Fibroblast of skin of right biceps (primary cell): ENCODE data around the gene GOLGA8H.
A peak's percentile ranks its signal among the peaks of the same experiment; 100 is the strongest.
"Not testable (repeated sequence)": the region's sequence is repeated elsewhere in the genome, so short reads cannot be mapped to it uniquely, and the experiment has no call there.

ENCODE experiments used
- DNase-seq: peaks from one replicate; pipeline ENCODE4 v3.0.0-alpha.2; 2013

GOLGA8H gene, protein sequence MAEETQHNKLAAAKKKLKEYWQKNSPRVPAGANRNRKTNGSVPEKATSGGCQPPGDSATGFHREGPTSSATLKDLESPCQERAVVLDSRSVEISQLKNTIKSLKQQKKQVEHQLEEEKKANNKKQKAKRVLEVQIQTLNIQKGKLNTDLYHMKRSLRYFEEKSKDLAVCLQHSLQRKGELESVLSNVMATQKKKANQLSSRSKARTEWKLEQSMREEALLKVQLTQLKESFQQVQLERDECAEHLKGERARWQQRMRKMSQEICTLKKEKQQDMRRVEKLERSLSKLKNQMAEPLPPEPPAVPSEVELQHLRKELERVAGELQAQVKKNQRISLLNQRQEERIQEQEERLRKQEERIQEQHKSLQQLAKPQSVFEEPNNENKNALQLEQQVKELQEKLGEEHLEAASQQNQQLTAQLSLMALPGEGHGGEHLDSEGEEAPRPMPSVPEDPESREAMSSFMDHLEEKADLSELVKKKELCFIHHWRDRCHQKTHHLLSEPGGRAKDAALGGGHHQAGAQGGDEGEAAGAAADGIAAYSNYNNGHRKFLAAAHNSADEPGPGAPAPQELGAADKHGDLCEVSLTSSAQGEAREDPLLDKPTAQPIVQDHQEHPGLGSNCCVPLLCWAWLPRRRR

DNA sequence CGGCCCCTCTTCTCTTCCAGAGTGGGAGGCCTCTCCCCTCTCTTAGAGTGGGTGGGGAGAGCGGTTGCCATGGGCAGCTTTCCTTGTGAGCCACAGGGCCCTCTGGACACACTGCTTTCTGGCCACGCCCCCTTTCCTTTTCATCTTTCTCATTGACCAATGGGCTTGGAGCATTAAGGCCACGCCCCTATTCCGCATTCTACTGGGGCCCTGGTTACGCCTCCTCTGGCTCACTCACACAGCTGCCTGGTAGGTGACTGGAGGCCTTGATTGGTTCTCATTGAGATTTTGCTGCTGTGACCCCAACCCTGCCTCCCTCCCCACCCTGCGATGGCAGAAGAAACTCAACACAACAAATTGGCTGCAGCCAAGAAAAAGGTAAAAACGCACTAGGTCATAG, at the start of gene GOLGA8H:
TSS of gene GOLGA8H (plus strand) at position 233 of the 400 bp plus-strand sequence. CDS start at position 331, 98 bp downstream.
- DNase-seq, result not testable (repeated sequence)

GRCh38 chr15:30566949-30567348, 36.9 kb upstream of the GOLGA8H start:
- not testable (repeated sequence) for DNase-seq

DNA sequence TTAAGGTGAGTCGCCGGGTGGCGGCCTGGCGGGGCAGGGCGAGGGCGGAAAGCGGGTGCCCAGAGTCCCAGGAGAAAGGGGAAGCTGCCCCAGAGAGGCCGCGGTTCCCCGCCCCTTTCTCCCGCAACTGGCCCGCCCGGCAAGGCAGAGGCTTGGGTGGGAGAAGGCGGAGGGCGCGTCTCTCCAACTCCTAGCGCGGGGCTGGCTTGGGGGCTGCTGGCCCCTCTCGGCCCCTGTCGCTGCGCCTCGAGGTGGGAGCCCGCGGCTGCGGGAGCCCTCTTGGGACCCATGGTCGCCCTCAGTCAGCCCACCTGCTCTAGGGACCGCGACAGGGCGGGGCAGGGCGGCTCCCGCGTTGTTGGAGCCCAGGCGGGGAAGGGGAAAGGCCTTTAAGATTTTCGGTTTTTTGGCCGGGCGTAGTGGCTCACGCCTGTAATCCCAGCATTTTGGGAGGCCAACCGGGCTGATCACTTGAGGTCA, 30.8 kb upstream of the GOLGA8H start:
- DNase-seq, result not testable (repeated sequence)

DNA sequence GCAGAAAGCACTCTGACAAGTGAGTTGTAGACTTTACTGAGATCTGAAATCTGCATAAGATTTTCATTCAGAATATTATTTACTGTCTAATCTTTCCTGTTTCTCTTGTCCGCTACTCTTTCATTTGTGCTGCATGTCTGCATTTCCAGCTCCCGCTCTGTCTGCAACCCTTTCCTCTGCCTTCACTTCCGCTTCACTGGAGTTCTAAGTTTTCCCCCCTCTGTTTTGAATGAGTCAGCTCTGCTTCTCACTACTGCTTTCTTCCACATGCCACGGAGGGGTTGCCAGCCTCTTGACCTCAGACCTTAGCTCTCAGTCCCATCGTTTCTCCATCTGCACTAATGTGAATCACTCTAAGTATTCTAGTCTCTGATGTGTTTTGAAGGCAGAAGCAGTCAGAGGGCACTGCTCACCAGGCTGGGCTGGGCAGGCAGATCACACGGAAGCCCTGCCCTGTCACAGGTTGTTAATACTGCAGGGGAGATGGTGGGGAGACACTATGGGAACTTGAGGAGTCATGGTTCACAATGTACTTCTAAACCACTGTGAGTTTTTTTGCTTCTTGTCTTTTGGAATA, 24.3 kb upstream of the GOLGA8H start:
- not testable (repeated sequence) for DNase-seq

GRCh38 chr15:30580716-30581115, 23.1 kb upstream of the GOLGA8H start:
- DNase-seq, result not testable (repeated sequence)

DNA sequence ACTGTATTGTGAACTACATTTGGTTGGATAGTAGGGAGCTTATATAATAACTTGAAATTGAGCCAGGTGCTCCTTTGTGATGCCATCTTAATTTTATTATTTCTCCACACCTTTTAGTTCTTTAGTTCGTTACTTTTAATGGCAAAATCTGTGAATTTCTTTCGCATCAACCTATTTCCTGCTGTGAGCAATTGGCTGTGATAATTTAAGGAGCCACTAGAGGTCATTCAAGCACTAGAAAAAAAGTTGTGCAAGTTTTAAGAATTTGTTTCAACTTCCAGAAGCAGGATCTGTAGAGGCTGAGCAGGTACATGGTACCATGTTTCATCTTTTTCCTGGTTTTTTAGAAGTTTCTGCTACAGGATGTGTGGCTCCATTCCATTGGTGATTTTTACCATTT, 4.9 kb upstream of the GOLGA8H start:
- not testable (repeated sequence) for DNase-seq

- DNase-seq, result not testable (repeated sequence)
Measured at GRCh38 chr15:30612271-30612670, 8.4 kb downstream of the GOLGA8H start.

GRCh38 chr15:30621342-30621741, 17.5 kb downstream of the GOLGA8H start:
- DNase-seq, result peak; percentile 44

- peak; percentile 98 for DNase-seq
Measured at GRCh38 chr15:30625436-30626193, 21.8 kb downstream of the GOLGA8H start, which contains the start of gene ARHGAP11B. ARHGAP11B (plus strand) TSS chr15:30626128.

GRCh38 chr15:30626194-30626565, 22.4 kb downstream of the GOLGA8H start:
- peak; percentile 8 for DNase-seq

- peak; percentile 4 for DNase-seq
Measured at GRCh38 chr15:30626632-30627031, 22.8 kb downstream of the GOLGA8H start.

GRCh38 chr15:30650012-30650929, 46.4 kb downstream of the GOLGA8H start:
- no peak for DNase-seq

GRCh38 chr15:30661154-30661553, 57.3 kb downstream of the GOLGA8H start:
- DNase-seq, result peak; percentile 17
